Measurements from ENCODE around the gene RASA4. TPM values are rescaled to one million over a fixed set of nuclear protein-coding genes. Genes with fewer than 3 reads are reported as not detected.
A peak's percentile ranks its signal among the peaks of the same experiment; 100 is the strongest.
"Not testable (repeated sequence)": the region's sequence is repeated elsewhere in the genome, so short reads cannot be mapped to it uniquely, and the experiment has no call there.

The RASA4 gene
- total RNA-seq, 1 experiment from 2014 or later, result 3.4 TPM

DNA sequence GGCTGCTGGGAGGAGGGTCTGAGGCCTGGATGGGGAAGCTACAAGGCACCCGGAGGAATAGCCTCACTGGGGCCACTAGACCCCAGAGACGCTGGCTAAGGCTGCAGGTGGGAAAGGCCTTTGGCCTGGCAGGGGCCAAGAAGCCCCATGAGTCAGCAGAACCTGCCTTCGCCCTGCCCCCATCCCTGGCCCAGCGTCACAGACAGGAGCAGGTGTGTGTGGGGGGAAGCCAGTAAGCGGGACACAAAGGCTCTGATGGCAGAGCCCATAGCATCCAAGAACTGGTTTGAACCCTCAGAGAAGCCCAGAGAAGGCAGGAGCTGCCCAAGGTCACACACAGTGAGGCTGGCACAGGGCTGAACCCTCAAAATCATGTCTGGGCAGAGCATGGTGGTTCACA is 9.7 kb downstream of the RASA4 start:
- not testable (repeated sequence) for DNase-seq (ENCODE audit: low spot score)

- not testable (repeated sequence) for DNase-seq (ENCODE audit: low spot score)
Observed at GRCh38 chr7:102604431-102605145, 12.0 kb downstream of the RASA4 start.

GRCh38 chr7:102602317-102602716 is 14.2 kb downstream of the RASA4 start:
- not testable (repeated sequence) for DNase-seq (ENCODE audit: low spot score)

GRCh38 chr7:102599699-102600098 is 16.9 kb downstream of the RASA4 start:
- not testable (repeated sequence) for DNase-seq (ENCODE audit: low spot score)

DNA sequence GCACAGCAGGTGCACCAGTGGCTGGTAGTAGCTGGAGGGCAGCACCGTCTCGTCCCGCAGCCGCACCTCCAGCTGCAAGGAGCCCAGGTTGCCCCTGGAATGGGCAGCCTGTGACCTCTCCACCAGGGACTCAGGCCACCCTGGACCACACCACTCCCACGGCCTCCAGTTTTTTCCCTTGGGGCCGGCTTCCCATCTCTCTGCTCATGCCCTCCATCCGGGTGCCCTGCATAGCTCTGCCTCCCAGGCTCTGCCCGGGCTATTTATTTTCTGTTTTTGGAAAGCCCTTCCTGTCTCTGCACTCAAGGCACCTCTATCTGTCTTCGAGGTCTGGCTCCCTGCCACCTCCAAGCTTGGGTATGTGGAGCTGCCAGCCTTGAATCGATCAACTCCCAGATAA is 20.5 kb downstream of the RASA4 start:
- DNase-seq (ENCODE audit: low spot score), result not testable (repeated sequence)

GRCh38 chr7:102593637-102594334 is 22.8 kb downstream of the RASA4 start:
- not testable (repeated sequence) for DNase-seq (ENCODE audit: low spot score)

DNA sequence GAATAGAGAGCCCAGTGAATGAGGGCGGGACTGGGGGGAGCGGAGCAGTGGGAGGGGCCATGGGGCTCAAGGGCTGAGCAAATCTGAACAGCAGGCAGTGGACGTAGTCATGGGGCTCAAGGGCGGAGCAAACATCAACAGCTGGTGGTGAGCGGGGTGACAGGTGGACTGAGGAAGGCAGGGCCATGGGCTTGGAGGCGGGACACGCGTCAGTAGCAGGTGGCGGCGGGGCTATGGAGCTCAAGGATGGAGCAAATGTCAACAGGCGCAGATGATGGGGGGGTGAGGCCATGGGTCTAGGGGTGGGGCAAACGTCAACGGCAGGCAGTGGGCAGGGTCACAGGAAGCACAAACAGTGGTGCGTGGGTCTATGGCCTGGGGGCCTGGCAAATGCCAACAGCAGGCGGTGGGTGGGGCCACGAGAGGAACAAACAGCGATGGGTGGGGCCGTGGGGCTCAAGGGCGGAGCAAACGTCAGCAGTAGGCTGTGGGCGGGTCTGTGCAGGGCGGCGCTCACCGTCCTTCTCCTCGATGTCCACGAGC is 24.0 kb downstream of the RASA4 start:
- not testable (repeated sequence) for DNase-seq (ENCODE audit: low spot score)

GRCh38 chr7:102589857-102590256 is 26.7 kb downstream of the RASA4 start:
- not testable (repeated sequence) for DNase-seq (ENCODE audit: low spot score)

DNA sequence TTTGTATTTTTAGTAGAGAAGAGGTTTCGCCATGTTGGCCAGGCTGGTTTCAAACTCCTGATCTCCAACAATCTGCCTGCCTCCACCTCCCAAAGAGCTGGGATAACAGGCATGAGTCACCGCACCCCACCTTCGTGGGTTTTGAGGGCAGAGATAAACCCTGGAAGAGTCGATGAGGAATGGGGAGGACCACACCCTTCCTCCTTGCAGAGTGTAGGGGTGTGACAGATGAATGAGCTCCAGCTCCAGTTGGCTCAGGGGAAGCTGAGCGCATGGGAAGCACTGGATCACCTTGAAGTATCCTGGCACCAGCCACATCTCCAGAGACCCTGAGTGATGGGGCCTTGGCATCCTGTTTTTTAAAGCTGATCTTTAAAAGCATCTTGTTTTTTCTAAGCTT is 33.1 kb downstream of the RASA4 start:
- not testable (repeated sequence) for DNase-seq (ENCODE audit: low spot score)

GRCh38 chr7:102581722-102582121 is 34.8 kb downstream of the RASA4 start:
- DNase-seq (ENCODE audit: low spot score), result not testable (repeated sequence)

GRCh38 chr7:102578486-102578885 is 38.1 kb downstream of the RASA4 start:
- not testable (repeated sequence) for DNase-seq (ENCODE audit: low spot score)

DNA sequence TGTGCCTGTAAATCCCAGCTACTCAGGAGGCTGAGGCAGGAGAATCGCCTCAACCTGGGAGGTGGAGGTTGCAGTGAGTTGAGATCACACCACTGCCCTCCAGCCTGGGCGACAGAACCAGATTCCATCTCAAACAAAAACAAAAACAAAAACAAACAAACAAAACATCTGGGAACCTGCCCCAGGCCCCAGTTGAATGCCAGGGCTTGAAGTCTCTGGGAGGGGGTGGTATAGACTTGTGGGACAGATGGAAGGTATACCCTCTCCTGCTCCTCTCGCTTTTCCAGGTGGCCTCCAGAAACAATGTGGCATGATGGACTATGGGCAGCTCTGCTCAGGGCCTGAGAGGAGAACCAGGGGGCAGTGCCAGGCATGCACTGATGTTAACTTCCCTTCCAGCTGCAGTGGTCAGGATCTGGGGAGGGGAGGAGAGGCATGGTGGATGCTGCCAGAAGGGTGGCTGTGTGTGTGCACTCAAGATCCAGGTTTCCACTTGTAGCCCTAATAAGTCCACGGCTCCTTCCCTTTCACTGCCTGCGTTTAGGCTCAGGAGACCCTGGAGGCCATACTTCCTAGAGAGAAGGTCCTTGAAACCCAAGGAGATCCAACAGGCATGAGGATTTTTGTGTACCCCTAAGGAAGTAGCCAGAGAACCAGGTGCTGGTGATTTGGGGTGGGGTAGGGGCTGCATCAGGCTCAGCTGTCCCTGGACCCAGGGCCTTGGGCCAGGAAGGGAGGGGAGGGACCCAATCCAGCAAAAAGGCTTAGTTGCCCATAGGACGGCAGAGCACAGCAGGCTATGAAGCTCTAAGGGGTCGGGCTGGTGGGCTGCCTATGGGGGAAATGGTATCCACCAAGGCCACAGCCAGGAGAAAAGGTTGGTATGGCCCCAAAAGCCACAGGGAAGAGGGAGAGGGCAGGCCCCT is 39.0 kb downstream of the RASA4 start:
- DNase-seq (ENCODE audit: low spot score), result not testable (repeated sequence)

GRCh38 chr7:102576363-102576762 is 40.2 kb downstream of the RASA4 start:
- DNase-seq (ENCODE audit: low spot score), result not testable (repeated sequence)

DNA sequence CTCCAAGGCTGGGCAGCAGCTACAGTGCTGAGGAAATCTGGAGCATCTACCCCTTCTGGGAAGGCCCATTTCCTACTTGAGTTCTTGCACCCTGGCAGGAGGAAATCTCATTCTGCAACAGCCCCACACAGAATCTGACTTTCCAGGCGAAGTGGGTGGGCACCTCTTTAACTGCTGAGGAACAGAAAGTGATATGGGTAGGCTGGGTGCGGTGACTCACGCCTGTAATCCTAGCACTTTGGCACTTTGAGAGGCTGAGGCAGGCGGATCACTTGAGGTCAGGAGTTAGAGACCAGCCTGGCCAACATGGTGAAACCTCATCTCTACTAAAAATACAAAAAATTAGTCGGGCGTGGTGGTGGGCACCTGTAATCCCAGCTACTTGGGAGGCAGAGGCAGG is 41.9 kb downstream of the RASA4 start:
- not testable (repeated sequence) for DNase-seq (ENCODE audit: low spot score)

DNA sequence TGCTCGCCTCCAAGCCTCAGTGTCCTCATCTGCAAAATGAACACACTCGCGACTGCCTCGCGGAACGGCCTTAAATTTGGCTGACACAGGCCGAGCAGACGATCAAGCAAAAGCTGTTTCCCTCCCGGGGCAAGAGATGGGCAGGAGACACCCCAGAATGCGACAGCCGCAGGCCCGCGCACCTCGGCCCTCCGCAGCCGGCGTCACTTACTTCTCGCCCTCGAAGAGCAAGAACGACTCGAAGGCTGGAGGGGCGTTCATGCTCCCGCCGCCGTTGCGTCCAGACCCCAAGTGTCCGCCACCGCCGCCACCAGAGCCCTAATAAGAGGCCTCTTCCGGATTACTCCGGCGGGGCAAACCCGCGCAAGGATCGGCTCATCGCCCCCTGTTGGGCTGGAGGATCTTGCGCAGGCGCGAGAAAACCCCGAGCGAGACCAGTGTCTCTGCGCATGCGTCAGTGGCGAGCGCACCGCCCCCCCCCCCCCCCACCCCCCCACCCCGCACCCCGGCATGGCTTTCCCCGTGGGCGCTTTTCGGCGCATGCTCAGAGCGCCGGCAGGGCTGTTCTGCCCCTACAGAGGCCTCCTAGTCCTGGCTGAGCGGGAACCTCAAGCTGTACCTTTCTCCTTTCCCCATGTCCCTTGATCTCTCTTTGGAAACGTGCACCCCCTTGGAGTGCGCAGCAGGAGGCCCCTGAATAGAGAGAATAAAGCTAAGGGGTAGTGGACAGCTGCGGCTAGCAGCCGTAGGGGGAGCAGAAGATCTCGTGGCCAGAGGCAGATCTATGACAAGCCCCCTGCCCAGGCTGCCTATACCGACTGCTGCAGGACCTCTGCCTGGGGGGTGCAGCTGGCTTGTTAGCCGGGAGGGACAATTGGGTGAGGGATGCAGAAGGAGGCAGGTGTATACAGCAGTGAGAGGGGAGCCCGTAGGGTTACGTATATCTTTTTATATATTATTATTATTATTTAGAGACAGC is 44.0 kb downstream of the RASA4 start, which contains the start of gene POLR2J3:
Gene POLR2J3, minus strand, starts transcription at position 323 of the 979 bp plus-strand sequence. Its CDS starts 62 bp downstream, at position 261.
- DNase-seq (ENCODE audit: low spot score), result peak; percentile 77

GRCh38 chr7:102568620-102569019 is 47.9 kb downstream of the RASA4 start:
- not testable (repeated sequence) for DNase-seq (ENCODE audit: low spot score)

DNA sequence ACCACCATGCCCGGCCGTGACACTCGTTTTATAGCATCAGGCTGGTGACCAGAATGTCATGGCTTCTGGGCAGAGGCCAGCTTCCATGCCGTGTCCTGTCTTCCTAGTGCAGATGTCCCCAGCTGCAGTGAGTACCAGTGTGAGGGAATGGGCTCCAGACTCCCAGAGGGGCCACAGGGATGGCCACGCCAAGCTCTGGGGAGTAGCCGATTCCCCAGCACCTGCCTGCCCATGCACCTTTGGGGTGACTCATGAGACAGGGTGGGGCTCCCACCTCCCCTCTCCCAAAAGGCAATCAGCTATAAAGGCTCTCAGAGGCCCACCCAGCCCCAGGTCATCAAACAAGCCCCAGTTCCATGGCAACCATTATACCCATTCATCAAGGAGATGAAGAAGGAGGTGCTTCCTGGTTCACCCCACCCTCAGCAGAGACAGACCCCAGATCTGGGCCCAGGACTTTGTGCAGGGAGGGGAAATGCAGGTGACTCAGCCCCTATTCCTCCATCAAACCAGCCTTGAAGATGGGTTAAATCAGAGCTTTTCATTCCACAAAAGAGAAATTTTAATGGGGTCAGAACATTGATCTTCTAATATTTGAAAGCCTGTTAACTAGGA is 65.6 kb downstream of the RASA4 start, which contains the start of gene SPDYE2:
Gene SPDYE2, plus strand, starts transcription at position 419 of the 615 bp plus-strand sequence. CDS start 2,030 bp downstream, outside the sequence.
- DNase-seq (ENCODE audit: low spot score), result not testable (repeated sequence)

DNA sequence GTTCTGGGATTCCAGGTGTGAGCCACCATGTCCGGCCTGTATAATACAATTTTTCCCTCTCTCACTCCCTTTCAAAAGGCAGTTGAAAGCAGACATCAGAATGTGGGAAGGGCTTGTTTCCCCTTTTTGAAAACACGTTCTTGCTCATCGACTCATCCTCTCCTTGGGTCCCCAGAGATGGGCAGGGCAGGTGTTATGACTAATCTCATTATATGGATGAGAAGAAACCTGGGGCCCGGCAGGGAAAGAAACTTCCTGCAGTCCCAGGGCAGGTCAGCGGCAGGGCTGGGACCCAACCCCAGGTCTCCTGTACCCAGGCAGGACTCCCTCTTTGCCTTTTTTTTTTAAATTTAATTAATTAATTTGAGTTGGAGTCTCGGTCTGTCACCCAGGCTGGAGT is 70.2 kb downstream of the RASA4 start:
- not testable (repeated sequence) for DNase-seq (ENCODE audit: low spot score)

DNA sequence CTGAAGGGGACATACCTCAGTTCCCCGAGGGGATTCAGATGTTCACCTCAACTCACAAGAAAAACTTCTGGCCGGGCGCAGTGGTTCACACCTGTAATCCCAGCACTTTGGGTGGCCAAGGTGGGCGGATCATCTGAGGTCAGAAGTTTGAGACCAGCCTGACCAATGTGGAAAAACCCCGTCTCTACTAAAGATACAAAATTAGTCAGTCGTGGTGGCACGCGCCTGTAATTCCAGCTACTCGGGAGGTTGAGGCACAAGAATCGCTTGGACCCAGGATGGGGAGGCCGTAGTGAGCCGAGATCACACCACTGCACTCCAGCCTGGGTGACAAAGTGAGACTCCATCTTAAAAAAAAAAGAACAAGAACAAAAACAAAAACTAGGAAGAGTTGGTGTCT is 71.3 kb downstream of the RASA4 start:
- DNase-seq (ENCODE audit: low spot score), result not testable (repeated sequence)

- DNase-seq (ENCODE audit: low spot score), result not testable (repeated sequence)
Observed at GRCh38 chr7:102544372-102544771, 72.2 kb downstream of the RASA4 start.
